ENCODE measurements around the gene ERH.

- TF ChIP-seq ELF4 (IDR thresholded peaks at IDR 0.05) = no peak
- TF ChIP-seq FOXA1 (IDR thresholded peaks at IDR 0.05) = no peak
- no peak for TF ChIP-seq TARDBP (IDR thresholded peaks at IDR 0.05)
- TF ChIP-seq CTBP1 (IDR thresholded peaks at IDR 0.05; ENCODE audit: borderline replicate concordance) = no peak
- TF ChIP-seq PKNOX1 (IDR thresholded peaks at IDR 0.05) = no peak
- no peak for TF ChIP-seq SP1 (IDR thresholded peaks at IDR 0.05)
- no peak for TF ChIP-seq LEF1 (IDR thresholded peaks at IDR 0.05; ENCODE audit: borderline replicate concordance)
- no peak for TF ChIP-seq SUZ12 (IDR thresholded peaks at IDR 0.05)
- TF ChIP-seq BHLHE40 (IDR thresholded peaks at IDR 0.05; ENCODE audit: borderline replicate concordance) = no peak
- TF ChIP-seq ZNF384 (IDR thresholded peaks at IDR 0.05) = no peak
- no peak for TF ChIP-seq L3MBTL2 (conservative IDR thresholded peaks at IDR 0.05)
Measured at GRCh38 chr14:69439521-69440270, 41.6 kb upstream of the ERH start.

Data from HEK293T (cell line).